HFFc6 (cell line): ENCODE data around the gene KCNJ10. TPM values are rescaled to one million over a fixed set of nuclear protein-coding genes. Genes with fewer than 3 reads are reported as not detected.

Experiments
- DNase-seq: peaks from one replicate; pipeline ENCODE4 v3.0.0-alpha.2; 2018
- H3K27ac Mint-ChIP-seq: 2 replicates; pipeline ENCODE4 v1.8.0; 2020; ENCODE audit warnings: mild to moderate bottlenecking, mixed read lengths
- H3K27me3 Mint-ChIP-seq: 2 replicates; pipeline ENCODE4 v1.8.0; 2021; ENCODE audit warnings: mild to moderate bottlenecking, moderate library complexity, mixed read lengths; ENCODE audit not compliant: insufficient read depth
- H3K36me3 Mint-ChIP-seq: 2 replicates; pipeline ENCODE4 v1.8.0; 2021; ENCODE audit warnings: low read depth, mixed read lengths
- H3K4me1 Mint-ChIP-seq: 2 replicates; pipeline ENCODE4 v1.8.0; 2020; ENCODE audit warnings: low read depth, mixed read lengths
- H3K4me3 Mint-ChIP-seq: 2 replicates; pipeline ENCODE4 v1.8.0; 2020; ENCODE audit warnings: mild to moderate bottlenecking, moderate library complexity, mixed read lengths
- H3K9me3 Mint-ChIP-seq: 2 replicates; pipeline ENCODE4 v1.8.0; 2020; ENCODE audit warnings: mild to moderate bottlenecking, mixed read lengths
- CTCF ChIP-seq: fragments of 200-600 bp; sonication (generic); IDR thresholded peaks from 2 replicates; pipeline ENCODE4 v1.5.0; 2021; ENCODE audit warnings: antibody characterized with exemption, mild to moderate bottlenecking
- total RNA-seq, 6 experiments: library from RNA; stranded (reverse); fragmentation: NEBNext Ultra II Directional; extraction: Animal tissue kit (Norgen Biotek cat#: 25700); gene quantifications; 2 replicates in 1 of 6; 3 replicates in 5 of 6; pipeline ENCODE4 v1.2.3, GENCODE V29; 2021

The KCNJ10 gene
- total RNA-seq, 6 experiments from 2014 or later, result not detected

- H3K27ac Mint-ChIP-seq, result no peak overlapping the region
- H3K36me3 Mint-ChIP-seq, result no peaks in the 10 kb centered on the region
- H3K4me1 Mint-ChIP-seq, result peaks cover 44% of the 10 kb centered on the region
- DNase-seq, result no peak
- H3K4me3 Mint-ChIP-seq, result no peak overlapping the region
- no peaks in the 10 kb centered on the region for H3K9me3 Mint-ChIP-seq
- peaks cover 4% of the 10 kb centered on the region; the same call in 1 of the 2 replicates for H3K27me3 Mint-ChIP-seq
- TF ChIP-seq CTCF, result no peak
These were observed 78.4 kb downstream of the KCNJ10 start for GRCh38 chr1:159991513-159991912.

- Mint-ChIP-seq H3K27me3 (peaks cover 9% of the 10 kb centered on the region; the same call in 1 of the 2 replicates), H3K36me3 (no peaks in the 10 kb centered on the region), H3K27ac (no peak overlapping the region), H3K9me3 (no peaks in the 10 kb centered on the region), H3K4me1 (peaks cover 29% of the 10 kb centered on the region), H3K4me3 (no peak overlapping the region)
- no peak for DNase-seq
- TF ChIP-seq CTCF, result no peak
These were observed 80.0 kb downstream of the KCNJ10 start for GRCh38 chr1:159990005-159990404.

- DNase-seq, result peak; percentile 9
- H3K36me3 Mint-ChIP-seq, result no peaks in the 10 kb centered on the region
- H3K27me3 Mint-ChIP-seq, result peaks cover 13% of the 10 kb centered on the region; the same call in 1 of the 2 replicates
- no peak overlapping the region for H3K4me3 Mint-ChIP-seq
- H3K9me3 Mint-ChIP-seq, result no peaks in the 10 kb centered on the region
- no peak overlapping the region for H3K27ac Mint-ChIP-seq
- peaks cover 25% of the 10 kb centered on the region for H3K4me1 Mint-ChIP-seq
- no peak for TF ChIP-seq CTCF
These were observed 80.4 kb downstream of the KCNJ10 start for GRCh38 chr1:159989581-159989980.

GRCh38 chr1:159988006-159988405 lies 82.0 kb downstream of the KCNJ10 start:
- H3K36me3 Mint-ChIP-seq, result no peaks in the 10 kb centered on the region
- DNase-seq, result no peak
- no peaks in the 10 kb centered on the region for H3K9me3 Mint-ChIP-seq
- no peak for TF ChIP-seq CTCF
- no peak overlapping the region for H3K27ac Mint-ChIP-seq
- no peak overlapping the region for H3K4me3 Mint-ChIP-seq
- H3K4me1 Mint-ChIP-seq, result peaks cover 20% of the 10 kb centered on the region
- H3K27me3 Mint-ChIP-seq, result peaks cover 19% of the 10 kb centered on the region; the same call in 1 of the 2 replicates

- H3K4me1 Mint-ChIP-seq, result peaks cover 17% of the 10 kb centered on the region
These were observed 82.8 kb downstream of the KCNJ10 start for GRCh38 chr1:159987186-159987585.

More at GRCh38 chr1:159987186-159987585, 82.8 kb downstream of the KCNJ10 start:
- TF ChIP-seq CTCF, result no peak
- H3K27ac Mint-ChIP-seq, result no peak overlapping the region
- H3K9me3 Mint-ChIP-seq, result no peaks in the 10 kb centered on the region
- H3K4me3 Mint-ChIP-seq, result no peak overlapping the region
- DNase-seq, result no peak
- no peaks in the 10 kb centered on the region for H3K36me3 Mint-ChIP-seq
- H3K27me3 Mint-ChIP-seq, result peaks cover 19% of the 10 kb centered on the region; the same call in 1 of the 2 replicates
